ENCODE measurements around the gene NPR2.

Gene NPR2

DNA sequence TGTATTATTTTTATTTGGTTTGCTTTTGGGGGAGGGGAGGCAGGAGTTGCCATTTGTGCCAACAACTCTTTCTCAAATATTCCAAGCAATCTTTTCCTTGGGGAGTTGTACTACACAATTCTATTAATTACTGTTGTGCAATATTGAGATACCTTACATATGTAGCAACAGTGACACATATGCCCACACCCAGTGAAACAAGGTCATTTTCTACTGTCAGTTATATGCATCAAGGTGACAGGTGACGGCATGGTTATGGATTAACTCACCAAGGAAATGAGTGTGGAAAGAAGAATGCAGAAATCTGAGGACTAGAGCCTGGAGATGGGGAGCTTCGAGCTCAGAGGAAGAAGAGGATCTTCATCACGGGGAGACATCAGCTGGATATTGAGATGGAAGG, 19.4 kb upstream of the NPR2 start:
- CTCF ChIA-PET: no interaction called here
- POLR2A ChIA-PET: interaction anchor here (1.4 kb wide), 1 partner anchor 15 kb away, joined by 3 read pairs; no protein-coding TSS in a partner anchor

DNA sequence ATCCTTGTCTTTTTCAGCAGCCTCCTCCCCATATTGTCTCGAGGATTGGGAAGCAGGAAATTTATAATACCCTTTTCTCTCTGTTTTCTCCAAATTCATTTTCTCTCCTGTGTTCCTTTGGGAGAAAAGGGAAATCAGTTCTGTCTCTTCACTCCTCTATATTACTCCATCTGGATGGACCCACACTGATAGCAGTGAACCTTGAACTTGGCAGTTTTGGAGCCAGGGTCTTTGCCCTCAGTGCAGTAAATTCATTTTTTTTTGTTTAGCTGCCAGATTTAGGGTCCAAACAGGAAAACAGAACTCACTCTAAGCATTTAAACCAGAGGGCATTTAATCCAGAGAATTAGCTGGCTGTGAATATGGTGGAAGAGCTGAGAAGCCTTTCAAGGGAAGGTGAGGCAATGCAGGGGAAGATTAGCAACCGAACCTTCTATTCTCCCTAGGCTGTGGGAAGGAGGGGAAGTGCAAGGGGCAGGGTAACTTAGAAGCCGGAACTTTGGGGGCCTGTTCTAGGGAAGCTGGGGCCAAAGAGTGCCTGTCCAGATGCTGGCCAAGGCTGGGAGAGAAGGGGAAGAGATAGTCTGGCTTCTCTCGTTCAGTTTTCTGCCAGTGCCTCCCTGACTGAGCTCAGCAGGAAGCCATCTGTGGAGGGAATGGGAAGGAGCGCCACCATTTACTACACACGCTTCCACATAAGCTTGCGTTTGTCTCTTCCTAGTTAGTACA, 16.3 kb upstream of the NPR2 start:
- POLR2A ChIA-PET: interaction anchor here (0.9 to 1.3 kb wide), 2 partner anchors 26 to 28 kb away, joined by 3 read pairs; partner anchors contain the start of genes GBA2 and RGP1
- DNase-seq (ENCODE audit: extremely low spot score): no peak

More for the DNA sequence above, 19.4 kb upstream of the NPR2 start:
- TF ChIP-seq CTBP1 (IDR thresholded peaks at IDR 0.05; ENCODE audit: borderline replicate concordance) (no peak), BHLHE40 (IDR thresholded peaks at IDR 0.05; ENCODE audit: borderline replicate concordance) (no peak), LEF1 (IDR thresholded peaks at IDR 0.05; ENCODE audit: borderline replicate concordance) (no peak), NFRKB (IDR thresholded peaks at IDR 0.05) (no peak), SP1 (IDR thresholded peaks at IDR 0.05) (no peak), ARNT (IDR thresholded peaks at IDR 0.05) (no peak), FOXA1 (IDR thresholded peaks at IDR 0.05) (no peak), ZNF384 (IDR thresholded peaks at IDR 0.05) (no peak), TARDBP (IDR thresholded peaks at IDR 0.05) (no peak), L3MBTL2 (conservative IDR thresholded peaks at IDR 0.05) (no peak), ELF4 (IDR thresholded peaks at IDR 0.05) (no peak), HDGF (IDR thresholded peaks at IDR 0.05; ENCODE audit: borderline replicate concordance) (no peak), SUZ12 (IDR thresholded peaks at IDR 0.05) (no peak)
- TF ChIP-seq, protein P1, sequence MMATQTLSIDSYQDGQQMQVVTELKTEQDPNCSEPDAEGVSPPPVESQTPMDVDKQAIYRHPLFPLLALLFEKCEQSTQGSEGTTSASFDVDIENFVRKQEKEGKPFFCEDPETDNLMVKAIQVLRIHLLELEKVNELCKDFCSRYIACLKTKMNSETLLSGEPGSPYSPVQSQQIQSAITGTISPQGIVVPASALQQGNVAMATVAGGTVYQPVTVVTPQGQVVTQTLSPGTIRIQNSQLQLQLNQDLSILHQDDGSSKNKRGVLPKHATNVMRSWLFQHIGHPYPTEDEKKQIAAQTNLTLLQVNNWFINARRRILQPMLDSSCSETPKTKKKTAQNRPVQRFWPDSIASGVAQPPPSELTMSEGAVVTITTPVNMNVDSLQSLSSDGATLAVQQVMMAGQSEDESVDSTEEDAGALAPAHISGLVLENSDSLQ (IDR thresholded peaks at IDR 0.05): no peak
- no peak for DNase-seq (ENCODE audit: extremely low spot score)

DNA sequence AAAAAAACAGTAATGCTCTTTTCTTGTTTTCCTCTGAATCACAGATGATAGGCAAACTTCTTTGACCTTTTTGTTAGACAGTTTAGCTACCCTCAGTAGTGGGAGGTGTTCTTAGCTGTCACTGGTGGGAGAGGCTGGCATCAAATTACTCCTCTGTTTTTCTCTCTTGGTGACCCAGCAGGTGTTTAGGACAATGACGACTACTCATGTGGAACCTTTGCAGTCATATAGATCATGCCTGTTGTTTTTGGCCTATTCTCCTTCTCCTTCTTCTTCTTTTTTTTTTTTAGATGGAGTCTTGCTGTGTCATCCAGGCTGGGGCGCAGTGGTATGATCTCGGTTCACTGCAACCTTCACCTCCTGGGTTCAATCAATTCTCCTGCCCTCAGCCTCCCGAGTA, 15.4 kb upstream of the NPR2 start:
- TF ChIP-seq TARDBP (IDR thresholded peaks at IDR 0.05) (no peak), ARNT (IDR thresholded peaks at IDR 0.05) (no peak), FOXK2 (IDR thresholded peaks at IDR 0.05) (no peak), BHLHE40 (IDR thresholded peaks at IDR 0.05; ENCODE audit: borderline replicate concordance) (no peak), ZNF384 (IDR thresholded peaks at IDR 0.05) (no peak)
- no peak for DNase-seq (ENCODE audit: extremely low spot score)
- POLR2A ChIA-PET: interaction anchor here (0.9 to 1.3 kb wide), 2 partner anchors 27 to 29 kb away, joined by 3 read pairs; partner anchors contain the start of genes GBA2 and RGP1
- CTCF ChIA-PET: interaction anchor here (1.0 to 1.9 kb wide), 3 partner anchors 14 to 170 kb away, joined by 4 to 6 read pairs (median 5); no protein-coding TSS in a partner anchor

More for the DNA sequence above, 16.3 kb upstream of the NPR2 start:
- CTCF ChIA-PET: interaction anchor here (1.0 to 1.9 kb wide), 3 partner anchors 15 to 171 kb away, joined by 4 to 6 read pairs (median 5); no protein-coding TSS in a partner anchor
- TF ChIP-seq ARNT (IDR thresholded peaks at IDR 0.05): no peak
- no peak for TF ChIP-seq ELF4 (IDR thresholded peaks at IDR 0.05)
- TF ChIP-seq FOXA1 (IDR thresholded peaks at IDR 0.05): no peak
- TF ChIP-seq FOXK2 (IDR thresholded peaks at IDR 0.05): no peak
- TF ChIP-seq FOXM1 (IDR thresholded peaks at IDR 0.05; ENCODE audit: borderline replicate concordance): no peak
- no peak for TF ChIP-seq HDGF (IDR thresholded peaks at IDR 0.05; ENCODE audit: borderline replicate concordance)
- no peak for TF ChIP-seq SUZ12 (IDR thresholded peaks at IDR 0.05)
- TF ChIP-seq CTBP1 (IDR thresholded peaks at IDR 0.05; ENCODE audit: borderline replicate concordance): no peak
- TF ChIP-seq LEF1 (IDR thresholded peaks at IDR 0.05; ENCODE audit: borderline replicate concordance): no peak
- no peak for TF ChIP-seq SP1 (IDR thresholded peaks at IDR 0.05)
- no peak for TF ChIP-seq L3MBTL2 (conservative IDR thresholded peaks at IDR 0.05)
- TF ChIP-seq TARDBP (IDR thresholded peaks at IDR 0.05): no peak
- TF ChIP-seq NFRKB (IDR thresholded peaks at IDR 0.05): no peak
- TF ChIP-seq ZNF384 (IDR thresholded peaks at IDR 0.05): no peak

DNA sequence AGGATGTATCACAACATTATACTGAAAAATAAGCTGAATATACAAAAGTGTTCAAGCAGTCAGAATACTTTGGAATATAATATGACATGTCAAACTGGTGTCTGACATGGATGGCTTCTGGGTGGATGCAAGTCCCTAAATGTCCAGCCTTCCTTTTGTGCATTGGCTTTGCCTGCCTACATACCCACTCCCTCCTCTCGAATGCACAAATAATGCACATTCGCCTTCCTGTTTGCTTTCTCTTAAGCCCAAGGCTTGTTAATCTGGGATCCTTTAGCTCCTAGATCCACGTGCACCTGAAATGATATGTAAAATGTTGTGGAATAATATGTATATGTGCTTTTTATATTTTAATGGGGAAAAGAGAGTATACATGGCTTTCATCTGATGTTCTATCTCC, 12.9 kb upstream of the NPR2 start:
- CTCF ChIA-PET: no interaction called here
- TF ChIP-seq, protein P1 (IDR thresholded peaks at IDR 0.05): no peak
- TF ChIP-seq LEF1 (IDR thresholded peaks at IDR 0.05; ENCODE audit: borderline replicate concordance) (no peak), L3MBTL2 (conservative IDR thresholded peaks at IDR 0.05) (no peak), CTBP1 (IDR thresholded peaks at IDR 0.05; ENCODE audit: borderline replicate concordance) (no peak), ARNT (IDR thresholded peaks at IDR 0.05) (no peak), HDGF (IDR thresholded peaks at IDR 0.05; ENCODE audit: borderline replicate concordance) (no peak), SUZ12 (IDR thresholded peaks at IDR 0.05) (no peak), BHLHE40 (IDR thresholded peaks at IDR 0.05; ENCODE audit: borderline replicate concordance) (no peak), ZNF384 (IDR thresholded peaks at IDR 0.05) (no peak)
- POLR2A ChIA-PET: no interaction called here
- DNase-seq (ENCODE audit: extremely low spot score): no peak

DNA sequence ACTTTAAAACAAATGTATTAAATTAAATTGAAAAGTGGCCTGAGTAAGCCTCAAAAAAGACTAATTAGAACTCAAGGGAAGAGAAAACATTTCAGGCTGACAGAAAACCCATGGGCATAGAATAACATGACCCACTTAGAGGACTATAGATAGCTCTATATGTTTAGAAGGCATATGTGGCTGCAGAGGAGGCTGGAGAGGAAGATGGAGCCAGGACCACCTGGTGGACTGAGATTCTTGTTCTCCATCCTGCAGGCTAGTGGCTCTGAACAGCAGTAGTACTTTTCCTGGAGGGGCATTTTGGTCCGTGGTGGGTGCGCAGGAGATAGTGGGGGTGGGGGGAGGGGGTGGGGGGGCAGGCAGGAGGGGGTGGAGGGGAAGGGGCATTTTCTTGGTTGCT, 10.3 kb upstream of the NPR2 start:
- DNase-seq (ENCODE audit: extremely low spot score): no peak
- ChIA-PET POLR2A (no interaction called here), CTCF (interaction anchor here (1.1 kb wide), 1 partner anchor 9 kb away, joined by 3 read pairs; no protein-coding TSS in a partner anchor)
- TF ChIP-seq L3MBTL2 (conservative IDR thresholded peaks at IDR 0.05) (no peak), FOXK2 (IDR thresholded peaks at IDR 0.05) (no peak), BHLHE40 (IDR thresholded peaks at IDR 0.05; ENCODE audit: borderline replicate concordance) (no peak), SP1 (IDR thresholded peaks at IDR 0.05) (no peak), TARDBP (IDR thresholded peaks at IDR 0.05) (no peak), ARNT (IDR thresholded peaks at IDR 0.05) (no peak), LEF1 (IDR thresholded peaks at IDR 0.05; ENCODE audit: borderline replicate concordance) (no peak), FOXM1 (IDR thresholded peaks at IDR 0.05; ENCODE audit: borderline replicate concordance) (no peak), ELF4 (IDR thresholded peaks at IDR 0.05) (no peak), FOXA1 (IDR thresholded peaks at IDR 0.05) (no peak)
- TF ChIP-seq, protein P1 (IDR thresholded peaks at IDR 0.05): no peak

DNA sequence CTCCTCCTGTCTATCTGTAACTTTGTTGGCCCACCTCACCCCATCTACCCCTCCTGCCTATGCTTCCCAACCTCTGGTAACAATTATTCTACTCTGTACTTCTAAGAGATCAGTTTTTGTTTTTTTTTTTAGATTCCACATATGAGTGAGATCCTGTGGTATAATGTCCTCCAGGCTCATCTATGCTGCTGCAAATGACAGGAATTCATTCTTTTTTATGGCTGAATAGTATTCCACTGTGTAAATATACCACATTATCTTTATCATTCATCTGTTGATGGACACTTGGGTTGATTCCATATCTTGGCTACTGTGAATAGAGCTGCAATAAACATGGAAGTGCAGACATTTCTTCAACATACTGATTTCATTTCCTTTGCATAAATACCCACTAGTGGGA, 8.0 kb upstream of the NPR2 start:
- CTCF ChIA-PET: no interaction called here
- TF ChIP-seq NFRKB (IDR thresholded peaks at IDR 0.05) (no peak), FOXA1 (IDR thresholded peaks at IDR 0.05) (no peak), TARDBP (IDR thresholded peaks at IDR 0.05) (no peak), FOXM1 (IDR thresholded peaks at IDR 0.05; ENCODE audit: borderline replicate concordance) (no peak), FOXK2 (IDR thresholded peaks at IDR 0.05) (no peak), SP1 (IDR thresholded peaks at IDR 0.05) (no peak), BHLHE40 (IDR thresholded peaks at IDR 0.05; ENCODE audit: borderline replicate concordance) (no peak), CTBP1 (IDR thresholded peaks at IDR 0.05; ENCODE audit: borderline replicate concordance) (no peak), SUZ12 (IDR thresholded peaks at IDR 0.05) (no peak), ELF4 (IDR thresholded peaks at IDR 0.05) (no peak), LEF1 (IDR thresholded peaks at IDR 0.05; ENCODE audit: borderline replicate concordance) (no peak), ZNF384 (IDR thresholded peaks at IDR 0.05) (no peak), L3MBTL2 (conservative IDR thresholded peaks at IDR 0.05) (no peak), ARNT (IDR thresholded peaks at IDR 0.05) (no peak)
- POLR2A ChIA-PET: no interaction called here
- no peak for DNase-seq (ENCODE audit: extremely low spot score)
